HG02759 (cell line): ENCODE data around the gene TLE7.

ENCODE experiments used
- ATAC-seq: cut with Tn5 transposase; IDR thresholded peaks from one replicate; pipeline ENCODE4 v1.9.1; 2021; ENCODE audit warnings: mild to moderate bottlenecking, moderate library complexity; ENCODE audit not compliant: unreplicated experiment

TLE7 gene

DNA sequence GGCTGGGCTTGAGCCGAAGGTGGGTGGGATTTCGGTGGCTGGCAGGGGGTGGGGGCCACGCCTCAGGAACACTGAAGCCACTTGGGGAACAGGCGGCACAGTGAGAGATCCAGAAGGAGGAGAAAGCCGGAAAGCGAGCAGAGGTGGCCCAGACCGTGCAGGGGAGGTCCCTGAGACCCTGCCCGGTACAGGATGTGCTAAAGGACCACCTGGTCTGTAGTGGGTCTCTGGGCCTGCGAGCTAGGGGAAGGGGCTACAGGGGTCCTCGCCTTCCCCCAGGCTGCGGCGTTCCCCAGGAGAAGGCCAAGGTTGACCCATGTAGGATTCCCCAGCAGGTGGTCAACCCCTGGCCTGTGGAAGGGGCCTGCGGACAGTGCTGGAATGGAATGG is at the start of gene TLE7:
Gene TLE7 (minus strand): TSS at position 4 of the 390 bp plus-strand sequence. CDS start 8,730 bp downstream, outside the sequence.
- no peak for ATAC-seq

DNA sequence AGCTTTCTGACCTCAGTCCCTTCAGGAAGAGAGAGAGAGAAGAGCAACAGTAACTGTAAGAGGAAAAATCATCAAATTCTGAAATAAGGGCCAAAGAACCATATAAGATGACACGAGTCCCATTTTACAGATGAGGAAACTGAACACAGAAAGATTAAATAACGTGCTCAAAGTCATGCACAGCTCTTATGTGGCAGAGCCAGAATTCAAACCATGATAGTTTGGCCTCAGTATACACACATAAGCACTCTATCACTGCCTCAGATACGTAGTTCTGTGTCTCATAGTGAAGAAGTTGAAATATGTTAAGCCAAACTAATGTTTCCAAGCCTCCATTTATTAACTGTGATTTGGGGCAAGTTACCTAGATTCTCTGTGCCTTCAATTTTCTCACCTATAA is 49.2 kb upstream of the TLE7 start:
- no peak for ATAC-seq

DNA sequence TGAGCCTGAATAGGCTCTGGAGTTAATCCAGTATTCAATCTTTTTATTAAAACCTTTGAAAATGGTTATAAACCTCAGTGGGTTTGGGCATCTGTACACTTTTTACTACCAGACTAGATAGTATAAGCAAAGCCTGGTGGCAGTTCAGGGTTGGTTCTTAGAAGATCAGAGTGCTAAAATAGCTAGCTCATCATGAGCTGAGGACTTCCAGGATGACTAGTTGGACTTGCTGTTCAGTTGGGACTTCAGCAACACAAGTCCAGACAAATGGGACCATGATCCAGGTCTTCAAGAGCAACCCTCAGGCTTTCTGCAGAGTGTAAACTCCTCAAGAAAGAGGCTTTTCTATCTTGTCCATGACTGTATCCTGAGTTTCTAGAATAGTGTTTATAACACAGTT is 48.5 kb upstream of the TLE7 start:
- no peak for ATAC-seq

- no peak for ATAC-seq
Observed at GRCh38 chr16:71489122-71489521, 47.3 kb upstream of the TLE7 start, which contains the start of gene ZNF19. TSS of gene ZNF19 (minus strand) at chr16:71489324. CDS start at chr16:71482114, 7,210 bp downstream.

DNA sequence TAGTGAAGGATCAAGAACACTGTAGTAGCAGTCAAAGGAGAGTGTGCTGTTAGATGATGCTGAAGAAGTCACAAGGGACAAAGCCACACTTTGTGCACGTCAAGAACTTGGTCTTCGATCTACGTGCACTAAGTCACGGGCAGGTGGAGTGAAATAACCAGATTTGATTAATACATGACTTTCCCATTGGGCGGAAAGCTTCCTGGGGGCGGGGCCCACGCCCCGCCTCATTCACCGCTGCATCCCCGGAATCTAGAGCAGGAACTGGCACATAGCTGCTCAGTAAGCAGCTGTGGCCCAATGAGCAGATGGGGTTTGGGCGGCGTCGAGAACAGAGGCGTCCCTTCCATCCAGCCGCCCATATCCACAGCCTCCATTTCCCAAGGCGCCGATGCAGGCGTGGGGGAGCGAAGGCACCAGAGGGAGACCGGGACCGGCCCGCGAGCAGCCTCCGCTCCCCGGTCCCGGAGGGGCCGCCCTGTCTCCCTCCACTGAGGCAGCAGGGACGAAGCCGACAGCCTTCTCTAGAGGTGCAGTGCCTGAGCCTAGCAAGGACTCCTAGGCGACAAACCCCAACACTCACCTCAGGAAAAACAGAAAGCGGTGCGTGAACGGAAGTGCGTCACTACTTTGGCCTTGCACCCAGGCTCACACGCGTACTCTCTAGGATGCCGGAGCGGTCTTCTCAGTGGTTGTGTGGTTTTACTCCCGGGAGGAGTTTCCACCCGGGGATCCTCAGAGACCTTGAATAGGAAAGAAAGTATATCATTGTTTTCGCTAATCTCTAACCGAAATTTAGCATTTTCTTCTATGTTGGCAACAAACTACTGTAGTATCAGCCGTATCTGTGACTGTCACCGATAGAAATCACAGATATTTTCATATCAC is 42.4 kb upstream of the TLE7 start:
- peak; percentile 91 for ATAC-seq

- ATAC-seq, result no peak
Observed at GRCh38 chr16:71482569-71482968, 40.7 kb upstream of the TLE7 start.

GRCh38 chr16:71480956-71481355 is 39.1 kb upstream of the TLE7 start:
- ATAC-seq, result no peak

GRCh38 chr16:71479420-71479819 is 37.6 kb upstream of the TLE7 start:
- no peak for ATAC-seq

- ATAC-seq, result no peak
Observed at GRCh38 chr16:71476457-71477124, 34.7 kb upstream of the TLE7 start.

GRCh38 chr16:71474864-71475263 is 33.0 kb upstream of the TLE7 start:
- ATAC-seq, result no peak

- ATAC-seq, result no peak
Observed at GRCh38 chr16:71473891-71474290, 32.0 kb upstream of the TLE7 start.

DNA sequence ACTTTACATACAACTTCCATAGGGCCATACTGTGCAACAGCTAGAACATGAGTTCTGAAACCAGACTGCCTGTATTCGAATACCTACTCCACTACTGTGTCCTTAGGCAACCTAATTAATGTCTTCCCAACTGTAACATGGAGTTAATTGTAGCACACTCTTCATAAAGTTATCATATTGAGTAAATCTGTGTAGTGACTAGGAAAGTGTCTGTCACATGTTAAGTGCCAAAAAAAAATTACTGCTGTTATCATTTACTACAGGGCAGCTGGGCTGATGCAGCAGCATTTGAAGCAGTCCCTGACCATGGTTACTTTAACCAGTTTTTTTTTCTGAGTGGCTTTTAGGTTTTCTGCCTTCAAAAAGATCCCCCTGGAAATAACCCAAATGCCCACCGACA is 31.1 kb upstream of the TLE7 start:
- no peak for ATAC-seq

GRCh38 chr16:71472051-71472450 is 30.2 kb upstream of the TLE7 start:
- no peak for ATAC-seq

DNA sequence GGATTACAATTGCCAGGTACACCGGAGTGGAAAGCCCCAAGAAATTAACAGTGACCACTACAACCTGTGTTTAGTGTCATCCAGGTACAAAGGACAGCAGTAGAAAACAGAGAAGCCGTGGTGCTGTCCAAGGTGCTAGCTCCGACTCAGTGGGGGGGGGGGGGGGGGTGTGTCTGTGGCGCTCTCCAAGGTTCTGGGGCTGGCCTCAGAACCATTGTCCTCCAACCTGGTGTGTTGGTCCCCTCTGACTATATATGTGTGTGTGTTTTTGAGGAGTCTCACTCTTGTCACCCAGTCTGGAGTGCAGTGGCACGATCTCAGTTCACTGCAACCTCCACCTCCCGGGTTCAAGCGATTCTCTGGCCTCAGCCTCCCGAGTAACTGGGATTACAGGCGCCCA is 26.0 kb upstream of the TLE7 start:
- no peak for ATAC-seq

DNA sequence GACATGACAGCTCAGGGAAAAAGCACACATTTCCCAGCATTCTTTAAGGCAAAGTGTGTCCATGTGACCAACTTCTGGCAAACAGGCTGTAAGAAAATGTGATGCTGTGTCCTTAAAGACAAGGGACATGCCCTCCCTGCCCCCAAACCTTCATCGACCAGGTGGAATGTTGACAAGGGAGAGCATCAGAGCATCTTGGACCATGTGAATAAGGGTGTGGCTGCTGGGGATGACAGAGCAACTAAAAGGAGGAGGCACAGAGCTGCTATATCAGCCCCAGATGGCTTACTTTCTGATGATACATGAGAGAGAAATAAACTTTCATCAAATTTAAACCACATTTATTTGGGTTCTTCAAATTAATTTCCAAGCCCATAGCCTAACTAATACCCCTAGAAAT is 22.4 kb upstream of the TLE7 start:
- ATAC-seq, result no peak

DNA sequence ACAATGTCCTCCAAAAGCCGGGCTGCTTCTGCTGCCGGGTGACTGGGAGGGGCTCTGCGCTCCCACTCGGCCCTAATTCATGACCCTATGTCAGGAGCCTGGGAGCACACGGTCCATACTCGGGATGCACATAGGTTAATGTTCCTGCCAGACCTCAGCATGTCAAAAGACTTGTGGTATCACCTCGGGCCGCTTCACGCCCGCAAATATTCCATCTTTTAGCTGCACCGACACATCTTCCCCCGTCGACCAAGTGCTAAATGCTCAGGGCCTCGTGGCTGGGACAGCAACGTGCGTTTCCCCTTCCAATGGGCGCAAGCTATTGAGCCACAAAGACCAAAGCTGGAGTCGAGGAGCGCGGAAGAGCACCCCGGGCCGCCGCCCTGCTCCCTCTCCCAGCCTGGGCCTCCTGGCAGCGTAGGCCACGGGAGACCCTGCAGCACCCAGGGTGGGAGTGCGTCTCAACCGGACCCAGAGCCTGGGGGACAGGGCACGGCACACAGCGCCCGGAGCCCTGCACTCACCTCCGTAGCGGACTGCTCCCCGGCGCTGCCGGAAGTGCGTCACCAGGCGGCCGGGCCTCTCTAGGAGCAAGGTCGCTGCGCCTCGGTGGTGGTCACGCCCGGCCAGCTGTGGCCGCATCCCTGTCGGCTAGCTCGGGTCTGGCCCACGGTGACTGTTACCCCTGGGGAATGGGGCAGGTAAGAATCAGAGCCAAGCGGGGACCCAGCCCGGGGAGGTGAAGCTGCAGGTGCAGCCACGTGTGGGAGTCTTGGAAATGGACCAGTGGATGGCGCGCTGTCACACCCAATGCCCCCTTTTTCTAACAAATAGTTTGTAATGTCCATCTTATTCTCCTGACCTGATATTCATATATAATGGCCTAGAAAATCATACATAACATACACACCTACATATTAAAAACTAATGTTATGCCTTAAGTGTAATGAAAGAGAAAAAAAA is 20.1 kb upstream of the TLE7 start, which contains the start of gene ZNF23:
Gene ZNF23 (minus strand): TSS at position 562 of the 963 bp plus-strand sequence. CDS start 5,451 bp downstream, outside the sequence.
- peak; percentile 96 for ATAC-seq

- ATAC-seq, result no peak
Observed at GRCh38 chr16:71460941-71461340, 19.1 kb upstream of the TLE7 start.

GRCh38 chr16:71460236-71460635 is 18.4 kb upstream of the TLE7 start:
- no peak for ATAC-seq

GRCh38 chr16:71459510-71459909 is 17.7 kb upstream of the TLE7 start:
- ATAC-seq, result no peak

- no peak for ATAC-seq
Observed at GRCh38 chr16:71456801-71457200, 14.9 kb upstream of the TLE7 start.

DNA sequence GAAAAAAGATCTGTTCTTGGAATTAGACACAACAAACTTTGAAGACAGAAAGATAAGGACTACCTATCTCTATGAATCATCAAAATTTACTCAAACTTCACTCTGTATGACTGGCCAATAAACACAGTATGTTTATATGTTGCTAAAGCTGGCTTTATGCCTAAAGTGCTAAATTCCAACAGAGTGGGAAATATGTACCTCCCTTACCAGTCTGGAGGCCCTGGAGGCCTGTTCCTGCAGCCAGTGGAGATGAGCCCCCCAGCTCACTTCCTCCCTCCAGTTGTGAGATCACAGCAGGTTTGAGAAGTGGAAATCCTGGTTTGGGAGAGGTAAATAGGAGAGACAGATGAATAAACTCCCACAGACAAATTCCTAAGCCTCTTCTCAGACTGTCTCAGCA is 11.2 kb upstream of the TLE7 start:
- ATAC-seq, result no peak
